ENCODE measurements around the gene IPO13. TPM values are rescaled to one million over a fixed set of nuclear protein-coding genes. Genes with fewer than 3 reads are reported as not detected.
A peak's percentile ranks its signal among the peaks of the same experiment; 100 is the strongest.

Gene IPO13
- total RNA-seq, 1 experiment from 2014 or later = 25.0 TPM

DNA sequence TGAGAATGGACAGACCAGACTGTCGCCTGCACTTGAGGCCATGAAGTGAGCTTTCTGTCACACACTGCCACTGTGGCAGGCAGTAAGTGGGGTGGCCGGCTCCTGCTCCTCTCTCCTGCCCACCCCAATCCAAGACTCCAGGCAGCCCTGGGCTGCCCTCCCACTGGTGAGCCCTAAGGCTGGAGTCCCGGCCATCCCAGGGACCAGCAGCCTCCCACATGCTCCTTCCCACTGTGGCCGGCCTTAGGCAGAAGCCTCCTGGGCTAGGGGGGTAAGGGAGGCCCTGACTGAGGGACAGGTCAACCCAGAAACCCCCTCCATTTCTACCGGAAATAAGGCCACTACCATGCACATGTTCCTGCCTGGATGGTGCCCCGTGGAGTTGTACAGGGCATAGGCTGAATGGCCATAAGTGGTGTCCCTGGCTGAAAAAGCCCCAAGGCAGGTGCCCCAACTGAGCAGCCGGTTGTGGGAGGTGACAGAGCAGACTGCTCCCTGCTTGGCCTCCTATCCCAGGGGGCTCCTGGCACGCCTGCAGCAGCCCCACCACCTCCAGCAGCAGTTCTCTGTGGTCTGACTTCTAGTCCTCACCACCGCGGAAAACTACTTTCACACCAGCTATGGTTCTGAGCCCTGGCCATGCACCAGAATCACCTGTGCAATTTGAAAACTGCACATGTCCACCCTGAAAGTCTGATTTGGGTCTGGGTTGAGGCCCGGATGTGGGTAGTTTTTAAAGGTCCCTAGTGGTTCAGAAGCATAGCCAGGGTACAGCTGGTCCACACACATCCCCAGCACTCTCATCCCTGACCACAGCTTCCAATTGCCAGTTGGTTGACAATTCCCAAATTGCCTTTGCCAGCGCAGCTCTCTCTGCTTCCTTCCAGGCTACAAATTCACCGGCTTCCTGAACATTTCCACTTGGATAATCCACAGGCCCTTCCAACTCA is 14.8 kb upstream of the IPO13 start:
- 0 out of 2 replicates have a peak, but pooled peaks cover 7% of the 10 kb centered on the region for H3K79me2 ChIP-seq (ENCODE audit: low read depth)
- POLR2A ChIA-PET (ENCODE audit: unreplicated experiment) = no interaction called here
- H3F3A ChIP-seq (ENCODE audit: insufficient read depth, low read depth) = peaks cover 46% of the 10 kb centered on the region; the same call in 1 of the 2 replicates
- peak overlapping the region; percentile 90; the same call in 1 of the 2 replicates for H3K4me3 ChIP-seq
- H3K27me3 ChIP-seq (ENCODE audit: insufficient read depth, low read depth) = no peaks in the 10 kb centered on the region
- intact Hi-C loops (cut with micrococcal nuclease; ENCODE audit: unreplicated experiment) = no loop called here
- H2AFZ ChIP-seq = no peak overlapping the region
- CTCF ChIA-PET = interaction anchor here (1.1 to 4.0 kb wide), 3 partner anchors 14 to 167 kb away, joined by 3 to 185 read pairs (median 4); partner anchors contain the start of gene DPH2
- H3K9me2 ChIP-seq (ENCODE audit: insufficient read depth) = no peaks in the 10 kb centered on the region
- peaks cover 2% of the 10 kb centered on the region; the same call in 1 of the 2 replicates for H3K9me3 ChIP-seq (ENCODE audit: insufficient read depth, low read depth)
- TF ChIP-seq, protein P1, sequence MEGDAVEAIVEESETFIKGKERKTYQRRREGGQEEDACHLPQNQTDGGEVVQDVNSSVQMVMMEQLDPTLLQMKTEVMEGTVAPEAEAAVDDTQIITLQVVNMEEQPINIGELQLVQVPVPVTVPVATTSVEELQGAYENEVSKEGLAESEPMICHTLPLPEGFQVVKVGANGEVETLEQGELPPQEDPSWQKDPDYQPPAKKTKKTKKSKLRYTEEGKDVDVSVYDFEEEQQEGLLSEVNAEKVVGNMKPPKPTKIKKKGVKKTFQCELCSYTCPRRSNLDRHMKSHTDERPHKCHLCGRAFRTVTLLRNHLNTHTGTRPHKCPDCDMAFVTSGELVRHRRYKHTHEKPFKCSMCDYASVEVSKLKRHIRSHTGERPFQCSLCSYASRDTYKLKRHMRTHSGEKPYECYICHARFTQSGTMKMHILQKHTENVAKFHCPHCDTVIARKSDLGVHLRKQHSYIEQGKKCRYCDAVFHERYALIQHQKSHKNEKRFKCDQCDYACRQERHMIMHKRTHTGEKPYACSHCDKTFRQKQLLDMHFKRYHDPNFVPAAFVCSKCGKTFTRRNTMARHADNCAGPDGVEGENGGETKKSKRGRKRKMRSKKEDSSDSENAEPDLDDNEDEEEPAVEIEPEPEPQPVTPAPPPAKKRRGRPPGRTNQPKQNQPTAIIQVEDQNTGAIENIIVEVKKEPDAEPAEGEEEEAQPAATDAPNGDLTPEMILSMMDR (conservative IDR thresholded peaks at IDR 0.05) = no peak
- TF ChIP-seq EZH2 (IDR thresholded peaks at IDR 0.05; ENCODE audit: low read depth) = no peak
- H3K36me3 ChIP-seq (ENCODE audit: low read depth) = no peaks in the 10 kb centered on the region
- DNase-seq = no peak
- BruUV-seq (replicated peaks) = no TSS peak
- no peaks in the 10 kb centered on the region for H4K20me1 ChIP-seq (ENCODE audit: insufficient read depth)
- peak overlapping the region; percentile 95 for H3K4me2 ChIP-seq
- H3K4me1 ChIP-seq (replicated peaks; ENCODE audit: insufficient read depth) = peaks cover 49% of the 10 kb centered on the region
- H3K27ac ChIP-seq = peak overlapping the region; percentile 84; the same call in 1 of the 2 replicates

DNA sequence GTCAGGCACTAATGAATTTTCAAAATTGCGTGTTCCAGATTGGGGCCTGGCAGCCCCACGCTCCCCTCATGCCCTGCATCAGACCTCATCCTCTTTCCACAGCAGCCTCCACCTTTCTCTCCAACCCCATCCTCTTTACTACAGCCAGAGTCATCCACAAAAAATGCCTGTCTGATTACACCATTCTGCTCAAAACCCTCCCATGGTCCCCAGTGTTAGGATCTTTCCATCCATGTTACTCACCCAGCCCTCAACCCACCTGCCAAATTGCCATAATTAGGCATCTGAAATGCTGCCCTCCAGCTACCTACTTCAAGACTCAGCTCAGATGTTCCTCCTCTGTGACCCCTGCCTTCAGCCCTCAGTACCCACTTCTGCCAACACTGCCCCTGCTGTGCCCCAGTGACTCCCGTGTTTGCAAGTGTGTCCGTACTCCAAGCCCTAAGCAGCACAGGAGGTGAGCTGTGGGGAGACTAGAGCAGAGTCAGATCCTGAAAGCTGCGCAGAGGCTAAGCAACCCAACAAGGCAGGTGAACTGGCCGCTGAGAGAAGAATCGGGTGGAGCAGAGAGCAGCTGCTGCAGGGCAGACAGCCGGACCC is 13.9 kb upstream of the IPO13 start:
- Histone ChIP-seq H3K79me2 (ENCODE audit: low read depth) (0 out of 2 replicates have a peak, but pooled peaks cover 7% of the 10 kb centered on the region), H3K4me3 (peak overlapping the region; percentile 90), H4K20me1 (ENCODE audit: insufficient read depth) (no peaks in the 10 kb centered on the region), H3F3A (ENCODE audit: insufficient read depth, low read depth) (peaks cover 46% of the 10 kb centered on the region; the same call in 1 of the 2 replicates), H2AFZ (peak overlapping the region; percentile 85), H3K27me3 (ENCODE audit: insufficient read depth, low read depth) (no peaks in the 10 kb centered on the region), H3K9me3 (ENCODE audit: insufficient read depth, low read depth) (peaks cover 2% of the 10 kb centered on the region; the same call in 1 of the 2 replicates), H3K4me1 (replicated peaks; ENCODE audit: insufficient read depth) (peaks cover 49% of the 10 kb centered on the region), H3K9me2 (ENCODE audit: insufficient read depth) (no peaks in the 10 kb centered on the region), H3K36me3 (ENCODE audit: low read depth) (no peaks in the 10 kb centered on the region), H3K4me2 (peak overlapping the region; percentile 95), H3K27ac (peak overlapping the region; percentile 84)
- TF ChIP-seq EZH2 (IDR thresholded peaks at IDR 0.05; ENCODE audit: low read depth) = no peak
- TF ChIP-seq, protein P1 (conservative IDR thresholded peaks at IDR 0.05) = no peak
- ChIA-PET CTCF (interaction anchor here (0.6 to 4.0 kb wide), 6 partner anchors 9 to 168 kb away, joined by 3 to 185 read pairs (median 4); partner anchors contain the start of gene DPH2), POLR2A (ENCODE audit: unreplicated experiment) (interaction anchor here (0.6 to 0.9 kb wide), 2 partner anchors 43 to 149 kb away, joined by 4 to 11 read pairs; no protein-coding TSS in a partner anchor)
- intact Hi-C loops (cut with micrococcal nuclease; ENCODE audit: unreplicated experiment) = loop anchor here (1.0 kb wide), 1 partner anchor 396 kb away; no protein-coding TSS in a partner anchor
- BruUV-seq (replicated peaks) = TSS peak; percentile 41
- peak in 1 of 2 experiments; percentile 66 for DNase-seq
